Epithelial cell of proximal tubule (primary cell): ENCODE results near the gene UNC13A. TPM values are rescaled to one million over a fixed set of nuclear protein-coding genes. Genes with fewer than 3 reads are reported as not detected.

Source experiments
- DNase-seq: peaks from one replicate; pipeline ENCODE4 v3.0.0-alpha.2; 2011; ENCODE audit warnings: low read depth
- H3K4me3 ChIP-seq: 2 replicates; pipeline ENCODE4 v1.5.1; 2011; ENCODE audit warnings: low read depth, mild to moderate bottlenecking, low read length
- total RNA-seq: library from RNA; depleted of rRNA; stranded (reverse); fragments of >200 nt; gene quantifications from 2 replicates; pipeline ENCODE4 v1.2.3, GENCODE V29; 2015
- TF ChIP-seq, protein P1 (sequence below): conservative IDR thresholded peaks from 2 replicates; pipeline ENCODE4 v1.5.1; 2012; ENCODE audit warnings: low read depth, mild to moderate bottlenecking, low read length

The UNC13A gene
- total RNA-seq, 1 donor from 2014 or later: 0.06 TPM

DNA sequence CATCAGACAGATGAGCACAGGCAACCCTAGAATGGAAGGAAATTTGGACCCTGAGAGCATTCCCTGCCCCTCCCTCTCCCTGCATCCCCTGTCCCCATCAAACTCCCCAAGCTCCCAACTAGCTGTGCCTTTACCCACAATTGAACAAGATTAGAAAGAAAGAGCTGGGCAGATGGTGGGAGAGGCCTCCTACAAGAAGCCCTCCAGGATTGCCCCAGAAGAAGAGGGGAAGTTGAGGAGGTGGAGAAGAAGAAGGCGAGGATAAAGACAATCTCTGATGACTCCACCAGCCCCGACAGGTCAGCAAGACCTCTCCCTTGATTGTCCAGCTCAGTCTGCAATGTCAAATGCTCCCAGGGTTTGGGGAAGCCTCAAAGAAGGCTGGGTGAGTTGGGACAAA is 11.9 kb downstream of the UNC13A start:
- TF ChIP-seq, protein P1, sequence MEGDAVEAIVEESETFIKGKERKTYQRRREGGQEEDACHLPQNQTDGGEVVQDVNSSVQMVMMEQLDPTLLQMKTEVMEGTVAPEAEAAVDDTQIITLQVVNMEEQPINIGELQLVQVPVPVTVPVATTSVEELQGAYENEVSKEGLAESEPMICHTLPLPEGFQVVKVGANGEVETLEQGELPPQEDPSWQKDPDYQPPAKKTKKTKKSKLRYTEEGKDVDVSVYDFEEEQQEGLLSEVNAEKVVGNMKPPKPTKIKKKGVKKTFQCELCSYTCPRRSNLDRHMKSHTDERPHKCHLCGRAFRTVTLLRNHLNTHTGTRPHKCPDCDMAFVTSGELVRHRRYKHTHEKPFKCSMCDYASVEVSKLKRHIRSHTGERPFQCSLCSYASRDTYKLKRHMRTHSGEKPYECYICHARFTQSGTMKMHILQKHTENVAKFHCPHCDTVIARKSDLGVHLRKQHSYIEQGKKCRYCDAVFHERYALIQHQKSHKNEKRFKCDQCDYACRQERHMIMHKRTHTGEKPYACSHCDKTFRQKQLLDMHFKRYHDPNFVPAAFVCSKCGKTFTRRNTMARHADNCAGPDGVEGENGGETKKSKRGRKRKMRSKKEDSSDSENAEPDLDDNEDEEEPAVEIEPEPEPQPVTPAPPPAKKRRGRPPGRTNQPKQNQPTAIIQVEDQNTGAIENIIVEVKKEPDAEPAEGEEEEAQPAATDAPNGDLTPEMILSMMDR: no peak
- no peak overlapping the region for H3K4me3 ChIP-seq
- no peak for DNase-seq

DNA sequence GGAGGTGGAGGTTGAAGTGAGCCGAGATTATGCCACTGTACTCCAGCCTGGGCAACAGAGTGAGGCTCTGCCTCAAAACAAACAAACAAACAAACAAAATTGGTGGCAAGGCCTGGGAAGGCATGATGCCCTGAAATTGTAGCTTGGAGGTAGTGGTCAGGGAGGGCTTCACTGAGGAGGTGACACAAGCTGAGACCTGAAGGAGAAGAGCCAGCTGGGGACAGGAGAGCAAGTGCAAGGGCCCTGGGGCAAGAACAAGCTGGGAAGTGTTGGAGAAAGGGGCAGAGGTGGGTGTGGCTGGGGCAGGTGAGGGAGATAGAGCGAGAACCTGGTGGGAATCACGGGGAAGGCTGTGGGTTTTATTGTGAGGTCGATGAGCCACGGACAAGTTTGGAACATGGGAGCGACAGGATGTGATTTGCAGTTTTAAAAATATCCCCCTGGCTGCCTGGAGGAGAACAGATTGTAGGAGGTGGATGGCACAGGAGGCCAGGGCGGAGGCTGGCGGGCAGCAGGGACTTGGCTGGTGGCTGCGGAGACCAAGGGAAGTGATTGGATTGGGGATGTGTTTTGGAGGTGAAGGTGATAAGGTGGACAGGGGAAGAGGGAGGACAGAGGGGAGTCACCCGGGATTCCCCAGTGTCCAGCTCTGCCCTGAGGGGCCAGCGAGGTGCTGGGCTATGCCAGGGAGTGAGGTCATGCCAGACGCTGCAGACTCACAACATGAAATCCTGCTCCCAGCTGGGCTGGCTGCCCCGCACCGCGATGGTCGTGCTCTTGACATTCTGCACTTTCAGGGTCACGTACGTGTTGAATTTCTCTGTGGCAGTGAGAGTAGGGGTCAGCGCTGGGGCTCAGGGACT is 14.0 kb downstream of the UNC13A start:
- H3K4me3 ChIP-seq: no peak overlapping the region
- no peak for DNase-seq
- TF ChIP-seq, protein P1: no peak

DNA sequence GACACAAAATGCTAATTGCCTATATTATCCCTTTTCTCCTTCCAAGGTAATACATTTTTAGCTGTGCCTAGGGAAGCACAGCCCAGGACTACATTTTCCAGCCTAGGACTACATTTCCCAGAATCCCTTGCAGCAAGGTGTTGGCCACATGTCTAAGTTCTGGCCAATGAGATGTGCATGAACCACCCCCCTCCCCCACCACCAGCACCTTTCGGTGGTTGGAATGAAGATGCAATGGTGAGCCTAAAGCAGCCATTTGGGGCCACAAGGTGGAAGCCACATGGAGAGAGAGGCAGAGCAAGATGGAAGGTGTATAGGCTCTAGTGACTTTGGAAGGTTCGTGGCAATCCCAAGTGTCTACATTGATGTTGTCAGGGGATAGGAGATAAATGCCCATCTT is 16.2 kb downstream of the UNC13A start:
- no peak for DNase-seq
- no peak overlapping the region for H3K4me3 ChIP-seq
- TF ChIP-seq, protein P1: no peak

DNA sequence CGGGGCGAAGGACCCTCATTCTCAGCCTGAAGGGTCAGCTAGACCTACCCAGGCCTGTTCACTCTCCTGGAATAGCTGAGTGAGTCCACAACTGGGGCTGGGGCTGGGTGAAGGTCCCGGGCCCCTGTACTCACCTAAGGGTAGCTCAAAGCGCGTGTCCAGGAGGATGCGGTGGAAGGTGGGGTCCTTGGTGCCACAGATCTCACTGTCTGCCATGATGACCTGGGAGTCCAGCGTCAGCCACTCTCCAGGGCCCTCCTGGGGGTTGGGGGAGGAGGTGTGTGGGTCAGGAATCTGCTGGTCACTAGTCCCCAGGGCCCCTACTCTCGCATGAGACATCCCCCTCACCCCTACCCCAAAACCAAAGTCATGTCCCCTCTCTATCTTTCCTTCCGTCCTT is 18.7 kb downstream of the UNC13A start:
- no peak for DNase-seq
- no peak overlapping the region for H3K4me3 ChIP-seq
- TF ChIP-seq, protein P1: no peak

DNA sequence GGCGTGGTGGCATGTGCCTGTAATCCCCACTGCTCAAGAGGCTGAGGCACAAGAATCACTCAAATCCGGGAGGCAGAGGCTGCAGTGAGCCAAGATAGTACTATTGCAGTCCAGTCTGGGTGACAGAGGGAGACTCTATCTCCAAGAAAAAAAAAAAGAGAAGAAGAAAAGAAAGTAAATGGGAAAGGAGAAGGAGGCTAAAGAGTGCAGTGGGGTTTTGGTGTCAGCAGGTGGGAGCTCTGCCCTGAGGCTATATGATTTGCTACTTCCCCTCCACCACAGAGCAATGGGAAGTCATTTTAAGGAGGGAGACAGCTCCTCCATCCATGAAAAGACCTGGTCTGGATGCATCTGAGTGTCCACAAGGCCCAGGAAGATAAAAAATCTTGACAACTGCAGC is 23.1 kb downstream of the UNC13A start:
- TF ChIP-seq, protein P1: no peak
- no peak overlapping the region for H3K4me3 ChIP-seq
- DNase-seq: no peak

DNA sequence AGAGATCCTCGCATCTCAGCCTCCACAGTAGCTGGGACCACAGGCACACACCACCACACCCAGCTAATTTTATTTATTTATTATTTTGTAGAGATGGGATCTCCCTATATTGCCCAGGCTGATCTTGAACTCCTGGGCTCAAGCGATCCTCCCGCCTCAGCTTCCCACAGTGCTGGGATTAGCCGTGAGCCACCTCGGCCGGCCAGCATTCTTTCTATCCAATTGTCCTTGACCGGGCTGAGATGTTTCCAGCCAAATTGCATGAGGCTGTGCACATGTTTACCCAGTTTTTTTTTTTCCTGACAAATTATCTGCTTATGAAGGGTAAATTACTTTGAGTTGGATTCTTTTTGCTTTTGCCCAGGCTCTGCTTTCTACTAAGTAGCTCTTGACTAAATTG is 28.2 kb downstream of the UNC13A start:
- TF ChIP-seq, protein P1: no peak
- H3K4me3 ChIP-seq: no peak overlapping the region
- no peak for DNase-seq

DNA sequence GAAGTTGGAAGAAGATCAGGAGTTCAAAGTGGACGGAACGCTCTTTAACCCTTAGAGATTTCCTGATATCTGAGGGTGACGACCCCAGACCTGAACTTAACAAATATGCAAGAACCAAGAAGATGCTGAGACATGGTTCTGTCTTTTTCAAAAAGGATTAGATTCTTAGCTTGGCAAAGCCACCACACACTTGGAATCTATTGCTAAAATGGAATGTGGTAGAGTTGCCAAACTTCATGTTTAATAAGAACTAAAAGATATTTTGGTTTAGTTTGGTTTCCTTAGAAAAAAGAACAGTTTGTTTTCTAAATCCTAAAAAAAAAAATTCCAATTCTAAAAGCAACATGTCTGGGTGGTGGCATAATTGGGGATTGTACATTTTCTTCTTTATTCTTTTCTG is 29.5 kb downstream of the UNC13A start:
- H3K4me3 ChIP-seq: no peak overlapping the region
- DNase-seq: no peak
- TF ChIP-seq, protein P1: no peak
